NCI-H146 treated with DMSO at 0.1 percent for 48 hours (cell line): Measurements from ENCODE around the gene UHRF1.
A peak's percentile ranks its signal among the peaks of the same experiment; 100 is the strongest.
"Not testable (repeated sequence)": the region's sequence is repeated elsewhere in the genome, so short reads cannot be mapped to it uniquely, and the experiment has no call there.

Experiments
- DNase-seq: peaks from one replicate; lab custom pipeline; 2025; ENCODE audit not compliant: unreplicated experiment; lab: John Stamatoyannopoulos, UW

UHRF1 gene

DNA sequence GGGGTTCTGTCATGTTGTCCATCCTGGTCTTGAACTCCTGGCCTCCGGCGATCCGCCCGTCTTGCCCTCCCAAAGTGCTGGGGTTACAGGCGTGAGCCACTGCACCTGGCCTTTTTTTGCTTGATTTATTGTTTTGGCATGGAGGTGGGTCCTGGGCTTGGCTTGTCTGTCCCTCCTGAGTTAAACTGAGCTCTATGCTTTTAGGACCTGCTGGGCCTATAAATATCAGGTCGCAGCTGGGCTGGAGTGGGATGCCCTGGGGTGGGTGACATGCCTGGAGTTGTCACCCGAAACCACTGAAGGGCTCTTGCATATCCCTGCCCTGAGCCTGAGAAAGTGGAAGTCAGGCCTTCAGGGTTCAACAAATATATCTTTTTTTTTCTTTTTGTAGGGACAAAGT lies 12.2 kb upstream of the UHRF1 start:
- no peak for DNase-seq

DNA sequence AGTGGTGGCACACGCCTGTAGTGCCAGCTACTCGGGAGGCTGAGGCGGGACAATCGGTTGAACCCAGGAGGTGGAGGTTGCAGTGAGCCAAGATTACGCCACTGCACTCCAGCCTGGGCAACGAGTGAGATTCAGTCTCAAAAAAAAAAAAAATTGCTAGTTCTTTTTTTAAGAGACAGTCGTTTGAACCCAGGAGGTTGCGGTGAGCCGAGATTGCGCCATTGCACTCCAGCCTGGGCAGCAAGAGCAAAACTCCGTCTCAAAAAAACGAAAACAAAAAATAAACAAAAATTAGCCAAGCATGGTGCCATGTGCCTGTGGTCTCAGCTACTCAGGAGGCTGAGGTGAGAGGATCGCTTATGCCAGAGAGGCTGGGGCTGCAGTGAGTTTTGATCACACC lies 8.4 kb upstream of the UHRF1 start:
- not testable (repeated sequence) for DNase-seq

DNA sequence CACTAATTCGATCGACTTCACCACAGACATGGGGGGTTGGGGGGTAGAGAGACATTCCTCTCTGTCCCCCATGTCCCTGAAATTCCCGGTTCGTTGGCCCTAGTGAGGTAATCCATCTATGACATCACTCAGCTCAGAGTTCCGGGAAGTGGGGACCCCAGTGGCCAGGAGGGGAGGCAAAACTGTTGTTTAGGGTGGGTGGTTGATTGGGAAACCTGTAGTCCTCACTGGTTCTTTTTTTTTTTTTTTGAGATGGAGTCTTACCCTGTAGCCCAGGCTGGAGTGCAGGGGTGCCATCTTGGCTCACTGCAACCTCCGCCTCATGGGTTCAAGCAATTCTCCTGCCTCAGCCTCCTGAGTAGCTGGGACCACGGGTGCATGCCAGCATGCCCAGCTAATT lies 6.5 kb upstream of the UHRF1 start, which contains the start of gene ARRDC5:
Gene ARRDC5 (minus strand): TSS at position 101 of the 400 bp plus-strand sequence. CDS start 71 bp downstream, at position 30.
- no peak for DNase-seq

DNA sequence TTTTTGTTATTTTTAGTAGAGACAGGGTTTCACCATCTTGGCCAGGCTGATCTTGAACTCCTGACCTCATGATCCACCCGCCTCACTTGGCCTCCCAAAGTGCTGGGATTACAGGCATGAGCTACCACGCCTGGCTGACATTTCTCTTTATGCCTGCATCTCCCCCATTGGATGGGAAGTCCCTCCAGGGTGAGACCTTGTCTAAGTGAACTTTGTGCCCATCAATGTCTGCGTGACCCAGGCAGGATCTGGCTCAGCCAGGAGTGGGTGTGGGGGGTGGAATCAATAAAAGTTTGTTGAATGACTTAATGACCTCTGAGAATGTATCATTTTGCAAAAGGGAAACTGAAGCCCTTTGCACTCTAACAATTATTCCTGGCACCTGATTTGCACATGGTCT lies 4.8 kb upstream of the UHRF1 start:
- no peak for DNase-seq

DNA sequence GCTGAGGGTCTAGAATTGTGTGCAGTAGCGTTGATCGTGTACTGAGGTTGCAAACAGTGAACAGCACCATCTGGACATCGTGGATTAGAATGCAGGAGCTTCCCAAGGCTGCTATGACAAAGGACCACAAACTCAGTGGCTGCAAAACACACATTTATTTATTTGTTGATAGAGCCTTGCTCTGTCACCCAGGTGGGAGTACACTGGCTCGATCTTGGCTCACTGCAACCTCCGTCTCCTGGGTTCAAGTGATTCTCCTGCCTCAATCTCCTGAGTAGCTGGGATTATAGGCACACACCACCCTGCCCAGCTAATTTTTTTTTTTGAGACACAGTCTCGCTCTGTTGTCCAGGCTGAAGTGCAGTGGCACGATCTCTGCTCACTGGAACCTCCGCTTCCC lies 2.3 kb upstream of the UHRF1 start:
- DNase-seq = no peak

DNA sequence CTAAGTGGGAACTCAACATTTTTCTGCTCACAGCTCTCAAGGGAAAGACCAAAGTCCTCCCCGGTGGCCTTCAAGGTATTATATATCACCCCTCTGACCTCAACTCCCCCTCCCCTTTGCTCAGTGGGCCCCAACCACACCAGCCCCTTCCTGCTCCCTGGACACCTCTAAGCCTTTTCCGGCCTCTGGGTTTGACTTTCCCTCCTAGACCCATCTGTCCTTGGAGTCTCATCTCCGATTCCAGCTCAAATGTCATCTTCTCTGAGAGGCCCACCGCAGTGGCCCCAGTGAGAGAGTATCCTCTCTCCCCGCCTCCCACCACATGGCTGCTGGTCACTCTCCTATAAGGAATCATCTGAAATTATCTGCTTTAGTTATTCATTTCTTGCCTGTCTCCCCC lies 941 bp upstream of the UHRF1 start:
- no peak for DNase-seq

DNA sequence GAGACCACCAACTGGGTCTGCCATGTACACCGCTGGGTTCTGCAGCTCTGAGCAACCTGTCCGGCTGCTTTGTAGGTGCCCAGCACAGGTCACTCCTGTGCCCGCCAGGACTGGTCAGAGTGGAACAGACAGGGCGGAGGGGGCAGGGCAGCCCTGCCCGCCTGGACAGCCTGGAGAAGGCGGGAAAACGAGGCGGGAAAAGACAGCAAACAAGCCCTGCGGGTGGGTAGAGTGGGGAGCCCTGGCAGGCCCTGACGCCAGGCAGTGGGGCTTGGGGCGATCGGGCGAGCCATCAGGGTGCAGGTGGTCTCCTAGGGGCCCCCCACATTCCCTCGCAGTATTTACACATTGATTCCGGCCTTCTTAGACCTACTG lies 533 bp upstream of the UHRF1 start:
- no peak for DNase-seq

DNA sequence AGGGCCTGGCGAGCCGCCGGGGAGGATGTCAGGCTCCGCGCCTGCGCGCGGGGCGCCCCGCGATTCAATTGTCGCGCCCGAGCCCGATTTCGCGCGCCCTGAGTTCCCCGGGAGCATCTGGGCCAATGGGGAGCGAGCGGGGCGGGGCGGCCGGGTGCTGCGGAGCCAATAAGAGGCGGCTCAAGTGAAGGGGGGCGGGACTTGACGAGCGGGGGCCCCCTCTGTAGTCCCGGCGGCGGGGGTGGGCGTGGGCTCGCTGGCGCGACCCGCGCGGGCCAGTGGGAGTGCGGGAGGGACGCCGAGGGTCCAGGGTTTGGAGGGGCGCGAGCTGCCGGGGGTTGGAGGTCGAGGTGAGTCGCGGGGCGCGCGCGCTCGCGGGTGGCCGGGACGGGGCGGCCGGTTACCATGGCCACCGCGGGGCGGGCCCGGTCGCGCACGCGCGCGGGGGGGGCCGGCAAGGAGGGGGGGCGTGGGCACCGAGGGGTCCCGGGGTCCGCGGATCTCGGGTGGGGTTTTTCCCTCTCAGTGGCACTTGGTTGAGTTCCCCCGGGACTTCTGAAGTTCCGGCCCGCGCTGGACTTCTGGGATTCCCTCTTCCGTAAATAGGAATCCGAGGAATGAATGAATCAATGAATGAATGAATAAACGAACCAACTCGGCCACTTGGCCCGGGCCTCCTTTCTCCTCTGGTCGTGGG lies 744 bp downstream of the UHRF1 start:
- DNase-seq = peak; percentile 66

DNA sequence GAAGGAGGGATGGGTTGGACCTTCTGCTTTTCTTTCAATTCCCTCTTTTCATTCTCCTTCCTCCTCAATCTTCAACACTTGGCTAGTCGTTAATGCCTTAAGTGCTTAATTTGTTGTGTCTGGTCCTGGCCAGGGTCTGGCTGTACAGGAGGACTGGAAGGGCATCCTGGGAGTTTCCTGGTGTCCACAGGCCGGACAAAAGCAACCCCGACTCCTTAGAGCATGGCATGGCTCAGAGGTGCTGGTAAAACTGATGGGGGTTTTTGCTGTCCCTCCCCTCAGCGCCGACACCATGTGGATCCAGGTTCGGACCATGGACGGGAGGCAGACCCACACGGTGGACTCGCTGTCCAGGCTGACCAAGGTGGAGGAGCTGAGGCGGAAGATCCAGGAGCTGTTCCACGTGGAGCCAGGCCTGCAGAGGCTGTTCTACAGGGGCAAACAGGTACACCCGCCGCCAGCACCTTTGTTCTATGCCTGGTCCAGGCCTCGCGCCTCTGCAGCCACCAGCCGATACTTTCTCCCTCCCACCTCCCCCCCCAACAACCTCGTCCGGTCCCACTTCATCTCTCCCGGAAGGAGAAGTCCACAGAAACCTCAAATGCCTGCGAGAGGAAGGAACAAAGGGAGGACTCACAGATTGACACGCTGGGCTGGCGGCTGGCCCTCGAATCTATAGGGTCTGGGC lies 1.4 kb downstream of the UHRF1 start:
- DNase-seq = no peak

DNA sequence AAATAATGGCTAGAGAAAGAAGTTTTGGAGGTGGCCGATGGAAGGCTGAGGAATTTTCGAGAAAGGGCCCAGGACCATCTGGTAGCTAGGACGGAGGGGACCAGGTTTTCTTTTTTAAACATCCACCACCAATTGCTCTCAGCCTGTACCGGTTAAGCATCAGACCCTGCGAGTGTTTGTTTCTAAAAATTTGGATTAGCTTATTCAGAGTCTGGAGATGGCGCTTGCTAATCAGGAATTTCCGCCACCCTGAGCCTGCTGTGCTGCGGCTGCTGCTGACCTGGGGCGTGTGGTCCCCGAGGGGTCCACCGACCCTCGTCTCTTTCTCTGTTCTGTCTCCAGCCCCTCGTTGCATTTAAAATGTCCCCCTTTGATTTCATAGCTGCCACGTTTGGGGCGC lies 2.0 kb downstream of the UHRF1 start:
- no peak for DNase-seq

DNA sequence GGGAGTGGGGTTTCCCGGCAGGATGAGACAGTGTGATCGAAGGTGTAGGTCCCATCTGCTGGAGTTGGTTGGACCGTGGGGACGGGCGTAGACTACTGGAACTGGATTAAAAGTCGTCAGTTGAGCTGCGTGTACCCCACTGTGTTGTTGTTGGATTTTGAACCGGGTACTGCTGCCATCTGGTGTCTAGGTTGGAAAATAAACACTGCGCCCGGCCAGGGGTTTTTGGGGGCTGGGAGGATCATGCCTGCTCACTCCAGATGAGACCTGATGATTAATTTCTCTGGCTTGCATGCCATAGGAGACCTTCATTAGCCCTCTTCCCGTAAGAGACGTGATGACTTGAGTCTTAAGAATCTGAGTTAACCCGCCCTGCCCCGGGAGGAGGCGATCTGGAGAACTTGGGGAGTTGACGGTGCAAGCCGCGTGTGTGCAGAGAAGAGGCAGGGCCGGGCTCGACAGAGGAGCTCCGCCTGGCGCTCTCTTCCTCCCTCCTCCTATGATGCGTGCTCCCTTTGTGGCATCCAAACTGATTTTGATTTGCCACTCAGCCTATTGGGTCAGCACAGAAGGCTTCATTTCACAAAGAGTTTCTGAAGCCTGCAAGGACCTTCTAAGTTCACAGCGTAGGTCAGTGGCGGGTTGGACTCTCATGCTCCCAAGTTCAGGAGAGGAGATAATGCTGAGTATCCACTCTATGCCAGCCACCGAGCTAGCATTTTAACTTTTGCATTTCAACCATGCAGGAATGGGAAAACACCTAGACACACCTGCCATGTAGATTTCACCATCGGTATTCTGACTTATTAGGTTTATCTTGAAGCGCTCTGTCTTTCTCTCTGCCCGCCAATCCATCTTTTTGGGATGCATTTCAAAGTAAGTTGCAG lies 2.7 kb downstream of the UHRF1 start:
- no peak for DNase-seq

DNA sequence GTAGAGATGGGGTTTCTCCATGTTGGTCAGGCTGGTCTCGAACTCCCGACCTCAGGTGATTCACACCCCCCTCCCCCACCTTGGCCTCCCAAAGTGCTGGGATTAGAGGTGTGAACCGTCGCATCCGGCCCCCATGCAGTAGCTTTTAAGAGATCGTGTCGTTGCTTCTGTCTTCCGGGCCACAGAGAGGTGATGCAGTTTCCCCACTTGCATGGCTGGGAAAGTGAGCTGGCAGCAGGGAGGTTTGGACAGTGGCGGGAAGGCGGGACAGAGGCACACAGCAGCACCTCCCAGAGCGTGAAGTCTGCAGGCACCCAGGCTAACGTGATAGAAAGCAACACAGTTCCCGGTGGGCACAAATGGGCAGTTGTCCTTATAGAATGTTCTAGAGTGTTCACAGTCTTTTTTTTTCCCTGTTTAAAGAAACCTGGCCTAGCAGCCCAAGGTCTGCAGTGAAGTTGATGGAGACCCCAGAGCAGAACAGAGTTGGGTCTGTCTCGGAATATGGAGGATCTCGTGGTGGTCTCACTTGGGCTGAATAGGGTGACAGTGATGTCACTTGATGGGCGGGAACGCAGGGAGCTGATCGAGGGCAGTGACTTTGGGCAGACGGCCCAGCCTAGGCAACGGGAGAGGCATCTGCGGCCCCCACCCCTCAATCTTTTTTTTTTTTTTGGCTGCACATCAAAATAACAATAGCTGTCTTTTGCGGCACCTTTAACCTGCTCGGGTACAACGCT lies 4.9 kb downstream of the UHRF1 start:
- DNase-seq = no peak

DNA sequence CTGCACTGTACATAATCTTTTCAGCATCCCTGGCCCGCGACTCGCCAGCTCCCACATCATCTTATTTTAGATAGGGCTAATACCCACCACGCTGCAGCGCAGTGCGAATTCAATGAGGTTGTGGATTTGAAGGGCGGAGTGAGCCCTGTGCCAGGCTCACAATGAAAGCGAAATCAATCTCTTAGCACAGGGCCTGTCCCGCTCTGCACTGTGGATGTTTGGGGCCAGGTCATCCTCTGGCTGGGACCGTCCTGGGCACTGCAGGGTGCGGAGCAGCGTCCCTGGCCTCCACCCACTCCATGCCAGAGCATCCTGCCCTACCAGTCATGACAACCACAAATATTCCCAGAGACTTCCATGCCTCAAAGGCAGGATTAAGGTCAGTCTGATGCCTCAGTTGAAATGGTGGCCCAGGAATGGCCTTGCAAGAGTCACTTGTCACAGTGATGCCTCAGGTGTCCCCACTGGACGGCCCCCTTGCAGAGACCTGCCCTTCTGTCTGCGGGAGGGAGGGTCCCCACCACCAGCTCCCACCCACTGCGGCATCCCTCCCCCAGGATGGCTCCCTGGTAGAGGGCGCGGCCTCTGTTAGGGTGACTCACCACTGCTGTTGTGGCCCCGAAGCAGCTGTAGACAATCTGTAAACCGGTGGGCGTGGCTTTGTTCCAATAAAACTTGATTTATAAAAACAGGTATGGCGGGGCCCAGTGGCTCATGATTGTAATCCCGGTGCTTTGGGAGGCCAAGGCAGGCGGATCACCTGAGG lies 5.6 kb downstream of the UHRF1 start:
- DNase-seq = no peak

DNA sequence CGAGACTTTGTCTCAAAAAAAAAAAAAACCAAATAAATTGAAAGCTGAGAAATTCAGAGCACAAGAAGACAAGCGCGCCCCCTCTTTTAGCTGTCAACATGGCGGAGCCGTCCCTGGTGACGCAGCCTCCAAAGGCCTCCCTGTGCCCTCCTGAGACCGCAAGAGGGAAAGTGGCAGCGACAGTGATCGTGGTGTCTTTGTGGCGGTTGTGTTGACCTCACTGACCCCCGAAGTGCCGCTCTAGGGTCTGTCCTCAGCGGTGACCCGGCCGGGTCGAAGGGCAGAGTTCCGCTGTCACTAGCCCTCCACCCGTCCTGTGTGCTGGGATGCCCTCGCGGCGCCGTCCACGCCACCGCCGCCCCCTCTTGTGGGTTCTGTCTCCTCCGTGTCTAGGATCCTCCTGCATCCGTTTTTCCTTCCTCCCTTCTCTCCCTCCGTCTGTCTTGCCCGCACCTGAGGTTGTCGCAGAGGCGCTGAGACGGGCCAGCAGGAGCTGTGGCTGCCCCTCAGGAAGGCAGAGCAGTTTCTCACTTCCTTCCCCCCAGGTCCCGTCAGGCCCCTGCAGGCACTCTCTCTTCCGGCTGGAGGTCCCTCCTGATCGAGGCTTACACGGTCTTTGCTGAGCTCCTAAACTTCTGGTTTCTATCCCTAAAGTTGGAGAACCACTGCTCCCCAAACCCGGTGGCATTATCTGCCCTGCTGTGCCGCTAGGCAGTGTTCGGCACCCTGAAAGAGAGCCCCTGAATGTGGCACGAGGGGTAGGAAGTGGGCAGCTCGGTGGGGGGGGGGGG lies 7.2 kb downstream of the UHRF1 start:
- no peak for DNase-seq

DNA sequence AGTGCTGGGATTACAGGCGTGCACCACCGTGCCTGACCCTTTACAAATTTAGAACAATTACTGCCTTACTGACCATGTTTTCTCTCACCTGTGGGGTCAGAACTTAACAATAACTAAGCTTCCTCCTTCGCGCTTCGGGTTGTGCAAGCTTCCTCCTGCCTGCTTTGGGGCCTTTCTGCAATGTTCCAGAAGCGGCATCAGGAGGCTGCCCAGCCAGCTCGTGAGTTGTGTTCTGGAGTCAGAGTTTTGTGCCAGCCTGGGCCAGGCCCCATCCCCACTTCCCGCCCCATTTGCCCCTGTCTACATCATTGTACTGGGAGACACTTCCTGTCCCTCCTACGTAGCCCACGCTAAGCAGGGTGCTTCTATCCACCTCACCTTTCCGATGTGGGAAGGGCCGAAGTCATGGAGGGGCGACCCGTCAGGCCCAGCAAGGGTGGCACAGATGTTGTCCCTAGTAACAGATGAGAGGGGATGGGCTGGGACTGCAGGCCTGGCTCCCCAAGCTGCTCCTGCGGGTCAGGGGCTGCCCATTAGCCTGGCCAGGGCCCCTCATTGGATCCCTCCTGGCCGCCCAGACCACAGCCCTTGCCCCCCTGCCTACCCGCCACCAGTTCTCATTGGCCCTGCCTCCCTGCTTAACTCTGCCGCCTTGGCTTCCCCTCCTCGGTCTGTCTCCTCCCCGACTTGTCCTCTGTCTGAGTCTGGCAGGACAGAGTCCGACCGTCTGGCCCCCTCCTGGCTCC lies 13.4 kb downstream of the UHRF1 start:
- no peak for DNase-seq

DNA sequence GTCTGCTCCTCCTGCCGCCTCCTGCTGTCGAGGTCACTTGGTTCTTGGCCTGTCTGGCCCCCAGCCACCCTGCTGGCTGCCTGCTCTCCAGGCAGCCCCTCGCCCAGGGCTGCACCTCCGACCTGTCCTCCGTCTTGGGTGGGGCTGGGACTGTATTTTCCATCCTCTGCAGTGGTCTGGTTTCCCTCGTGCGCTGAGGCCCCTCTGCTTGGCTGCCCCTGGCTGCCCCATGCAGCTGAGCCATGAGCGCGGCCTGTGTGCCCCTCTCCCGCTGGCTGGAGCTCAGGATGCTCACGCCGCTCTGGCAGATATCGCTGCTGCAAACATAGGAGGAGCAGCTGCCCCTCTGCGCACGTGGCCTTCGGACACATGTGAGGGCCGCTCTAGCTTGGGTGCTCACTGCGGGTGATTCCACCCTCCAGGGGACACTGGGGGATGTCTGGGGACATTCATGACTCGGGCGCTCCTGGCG lies 14.0 kb downstream of the UHRF1 start:
- DNase-seq = no peak

DNA sequence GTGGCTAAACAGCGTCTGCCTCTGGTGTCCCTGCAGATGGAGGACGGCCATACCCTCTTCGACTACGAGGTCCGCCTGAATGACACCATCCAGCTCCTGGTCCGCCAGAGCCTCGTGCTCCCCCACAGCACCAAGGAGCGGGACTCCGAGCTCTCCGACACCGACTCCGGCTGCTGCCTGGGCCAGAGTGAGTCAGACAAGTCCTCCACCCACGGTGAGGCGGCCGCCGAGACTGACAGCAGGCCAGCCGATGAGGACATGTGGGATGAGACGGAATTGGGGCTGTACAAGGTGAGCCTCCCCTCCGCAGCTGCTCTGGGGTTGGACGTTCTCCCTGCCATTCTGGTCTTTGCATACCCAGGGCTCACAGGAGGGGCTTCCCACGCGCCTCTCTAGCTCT lies 19.9 kb downstream of the UHRF1 start:
- DNase-seq = no peak

DNA sequence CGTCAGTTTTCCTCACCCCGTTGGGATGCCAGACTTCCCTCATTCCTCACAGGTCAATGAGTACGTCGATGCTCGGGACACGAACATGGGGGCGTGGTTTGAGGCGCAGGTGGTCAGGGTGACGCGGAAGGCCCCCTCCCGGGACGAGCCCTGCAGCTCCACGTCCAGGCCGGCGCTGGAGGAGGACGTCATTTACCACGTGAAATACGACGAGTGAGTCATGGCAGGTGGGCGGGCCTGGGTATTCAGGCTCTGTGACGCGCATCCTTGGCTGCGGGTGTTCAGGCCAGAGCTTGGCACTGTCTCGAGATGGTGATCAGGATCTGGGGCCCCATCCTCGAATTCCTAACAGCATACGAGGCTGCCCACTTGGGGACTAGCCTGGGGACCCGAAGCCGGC lies 21.4 kb downstream of the UHRF1 start:
- no peak for DNase-seq

DNA sequence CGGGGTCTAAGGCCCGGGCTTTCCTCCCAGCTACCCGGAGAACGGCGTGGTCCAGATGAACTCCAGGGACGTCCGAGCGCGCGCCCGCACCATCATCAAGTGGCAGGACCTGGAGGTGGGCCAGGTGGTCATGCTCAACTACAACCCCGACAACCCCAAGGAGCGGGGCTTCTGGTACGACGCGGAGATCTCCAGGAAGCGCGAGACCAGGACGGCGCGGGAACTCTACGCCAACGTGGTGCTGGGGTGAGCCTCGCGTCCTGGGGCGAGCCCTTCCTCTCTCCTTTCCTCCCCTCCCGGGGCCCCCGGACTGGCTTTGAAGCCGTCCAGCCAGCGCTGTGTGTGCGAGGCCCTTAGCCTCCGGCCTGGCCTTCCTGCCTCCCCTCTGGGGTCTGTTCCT lies 23.4 kb downstream of the UHRF1 start:
- no peak for DNase-seq
